Measurements from ENCODE around the gene VCPKMT.
A peak's percentile ranks its signal among the peaks of the same experiment; 100 is the strongest.

The VCPKMT gene

DNA sequence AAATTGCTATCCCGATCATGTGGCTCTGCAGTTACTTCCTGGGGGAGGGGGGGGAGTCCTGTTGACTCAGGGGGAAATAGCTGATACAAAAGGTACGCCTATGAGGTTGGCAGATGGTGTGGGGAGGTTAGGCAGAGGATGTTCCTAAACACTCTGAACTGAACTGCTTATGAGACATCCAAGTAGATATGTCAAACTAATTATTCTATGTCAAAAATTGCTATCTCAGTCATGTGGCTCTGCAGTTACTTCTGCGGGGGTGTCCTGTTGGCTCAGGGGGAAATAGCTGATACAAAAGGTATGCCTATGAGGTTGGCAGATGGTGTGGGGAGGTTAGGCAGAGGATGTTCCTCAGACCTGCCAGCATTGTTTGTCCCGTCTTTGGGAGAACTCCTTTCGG is 5.1 kb upstream of the VCPKMT start:
- TF ChIP-seq, protein P1, sequence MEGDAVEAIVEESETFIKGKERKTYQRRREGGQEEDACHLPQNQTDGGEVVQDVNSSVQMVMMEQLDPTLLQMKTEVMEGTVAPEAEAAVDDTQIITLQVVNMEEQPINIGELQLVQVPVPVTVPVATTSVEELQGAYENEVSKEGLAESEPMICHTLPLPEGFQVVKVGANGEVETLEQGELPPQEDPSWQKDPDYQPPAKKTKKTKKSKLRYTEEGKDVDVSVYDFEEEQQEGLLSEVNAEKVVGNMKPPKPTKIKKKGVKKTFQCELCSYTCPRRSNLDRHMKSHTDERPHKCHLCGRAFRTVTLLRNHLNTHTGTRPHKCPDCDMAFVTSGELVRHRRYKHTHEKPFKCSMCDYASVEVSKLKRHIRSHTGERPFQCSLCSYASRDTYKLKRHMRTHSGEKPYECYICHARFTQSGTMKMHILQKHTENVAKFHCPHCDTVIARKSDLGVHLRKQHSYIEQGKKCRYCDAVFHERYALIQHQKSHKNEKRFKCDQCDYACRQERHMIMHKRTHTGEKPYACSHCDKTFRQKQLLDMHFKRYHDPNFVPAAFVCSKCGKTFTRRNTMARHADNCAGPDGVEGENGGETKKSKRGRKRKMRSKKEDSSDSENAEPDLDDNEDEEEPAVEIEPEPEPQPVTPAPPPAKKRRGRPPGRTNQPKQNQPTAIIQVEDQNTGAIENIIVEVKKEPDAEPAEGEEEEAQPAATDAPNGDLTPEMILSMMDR (IDR thresholded peaks at IDR 0.05; ENCODE audit: low read depth, low read length): no peak
- no peak for DNase-seq (ENCODE audit: extremely low read depth, low read depth)

DNA sequence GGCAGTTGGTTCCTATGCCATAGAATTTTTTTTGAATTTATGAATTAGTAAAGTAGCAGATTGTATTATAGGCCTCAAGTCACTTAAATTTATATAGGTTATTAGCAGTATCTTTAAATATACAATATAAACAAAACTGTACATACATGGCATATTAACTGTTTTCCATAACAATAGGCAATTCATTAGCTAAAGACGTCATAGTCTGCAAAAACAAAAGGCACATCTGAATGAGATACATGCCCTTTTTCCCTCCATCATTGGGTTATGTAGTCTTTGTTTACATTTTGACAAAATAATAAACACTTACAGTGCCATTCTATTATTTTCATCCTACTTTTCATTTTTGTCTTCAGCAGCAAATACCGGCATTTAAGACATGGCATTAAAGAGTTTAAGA is 1.1 kb upstream of the VCPKMT start:
- TF ChIP-seq, protein P1 (IDR thresholded peaks at IDR 0.05; ENCODE audit: low read depth, low read length): no peak
- DNase-seq (ENCODE audit: extremely low read depth, low read depth): no peak

DNA sequence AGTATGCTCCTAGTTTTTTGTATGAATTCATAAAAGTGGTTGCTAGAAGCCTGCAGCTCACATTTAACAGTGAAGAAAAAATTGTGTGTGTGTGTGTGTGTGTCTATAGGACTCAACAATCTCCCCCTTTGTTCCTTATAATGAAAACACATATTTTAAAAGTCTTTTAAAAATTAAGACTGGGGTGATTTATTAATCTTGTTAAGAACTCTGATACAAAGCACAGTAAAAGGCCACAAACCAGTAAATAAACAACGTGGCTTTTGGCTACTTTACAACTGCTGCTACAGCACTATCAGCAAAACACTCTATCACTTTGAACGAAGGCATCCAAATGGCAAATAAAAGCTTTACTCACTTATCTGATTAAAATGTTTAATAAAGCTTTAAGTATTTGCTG is 594 bp upstream of the VCPKMT start:
- TF ChIP-seq, protein P1 (IDR thresholded peaks at IDR 0.05; ENCODE audit: low read depth, low read length): no peak
- DNase-seq (ENCODE audit: extremely low read depth, low read depth): no peak

DNA sequence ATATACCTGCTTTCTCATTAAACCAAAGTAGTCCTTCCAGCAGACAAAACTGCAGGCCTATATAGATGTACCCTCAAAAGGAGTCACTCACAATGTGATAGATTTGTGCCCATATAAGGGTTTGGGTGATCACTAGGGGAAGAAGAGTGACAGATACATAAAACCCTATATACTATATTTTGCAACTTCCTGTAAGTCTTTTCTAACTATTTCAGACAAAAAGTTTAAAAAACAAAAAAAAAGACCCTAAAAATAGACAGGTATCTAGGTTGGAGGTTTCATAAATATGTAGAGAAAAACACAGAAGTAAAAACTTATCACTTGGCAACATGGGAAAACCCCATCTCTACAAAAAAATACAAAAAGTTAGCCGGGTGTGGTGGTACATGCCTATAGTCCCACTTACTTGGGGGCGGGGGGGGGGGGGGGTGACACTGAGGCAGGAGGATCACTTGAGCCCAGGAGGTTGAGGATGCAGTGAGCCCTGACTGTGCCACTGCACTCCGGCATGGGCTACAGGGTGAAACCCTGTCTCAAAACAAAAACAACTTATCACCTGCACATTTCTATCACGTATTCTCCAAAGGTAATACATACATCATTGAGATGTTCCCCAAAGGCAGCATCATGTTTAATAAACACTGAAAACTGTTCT is 2.9 kb downstream of the VCPKMT start:
- TF ChIP-seq, protein P1 (IDR thresholded peaks at IDR 0.05; ENCODE audit: low read depth, low read length): no peak
- no peak for DNase-seq (ENCODE audit: extremely low read depth, low read depth)

DNA sequence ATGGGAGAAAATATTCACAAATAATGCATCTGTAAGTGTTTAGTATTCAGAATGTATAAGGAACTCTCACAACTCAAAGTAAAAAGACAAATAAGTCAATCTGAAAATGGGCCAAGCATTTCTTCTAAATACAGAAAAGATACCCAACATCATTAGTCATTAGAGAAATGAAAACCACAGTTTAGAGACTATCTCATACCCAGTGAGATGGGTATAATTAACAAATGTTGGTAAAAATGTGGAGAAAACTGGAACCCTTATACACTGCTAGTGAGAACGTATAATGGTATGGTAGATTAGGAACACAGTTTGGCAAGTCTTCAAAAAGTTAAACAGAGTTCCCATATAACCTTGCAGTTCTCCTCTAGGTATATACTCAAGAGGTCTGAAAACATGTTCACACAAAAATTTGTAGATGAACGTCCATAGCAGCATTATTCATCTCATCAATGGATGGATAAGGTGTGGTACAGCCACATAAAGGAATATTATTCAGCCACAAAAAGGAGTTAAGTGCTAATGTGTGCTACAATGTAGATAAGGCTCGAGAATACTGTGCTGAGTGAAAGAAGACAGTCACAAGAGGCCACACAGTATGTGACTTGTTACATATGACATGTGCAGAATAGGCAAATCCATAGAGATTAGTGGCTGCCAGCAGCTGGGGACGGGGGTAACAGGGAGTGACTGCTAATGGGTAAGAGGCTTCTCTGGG is 5.9 kb downstream of the VCPKMT start:
- TF ChIP-seq, protein P1 (IDR thresholded peaks at IDR 0.05; ENCODE audit: low read depth, low read length): no peak
- no peak for DNase-seq (ENCODE audit: extremely low read depth, low read depth)

DNA sequence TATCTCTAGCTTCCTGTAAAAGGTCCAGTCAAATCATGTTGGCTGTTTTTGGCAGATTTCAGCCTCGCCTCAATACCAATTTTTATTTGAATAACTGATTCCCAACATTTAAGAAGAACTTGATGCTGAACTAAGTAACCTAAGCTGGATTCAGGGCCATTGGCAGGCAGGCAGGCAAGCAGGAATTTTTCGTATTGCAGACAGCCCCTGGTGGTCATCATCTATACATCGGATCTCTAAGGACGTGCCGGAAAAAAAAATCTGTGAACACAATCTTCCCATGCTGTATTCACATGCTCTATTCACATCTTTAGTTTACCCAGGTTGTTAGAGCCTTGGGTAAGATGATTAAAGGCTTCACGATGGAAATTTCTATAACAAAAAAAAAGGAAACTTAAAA is 7.0 kb downstream of the VCPKMT start:
- no peak for DNase-seq (ENCODE audit: extremely low read depth, low read depth)
- TF ChIP-seq, protein P1 (IDR thresholded peaks at IDR 0.05; ENCODE audit: low read depth, low read length): peak; percentile 8

DNA sequence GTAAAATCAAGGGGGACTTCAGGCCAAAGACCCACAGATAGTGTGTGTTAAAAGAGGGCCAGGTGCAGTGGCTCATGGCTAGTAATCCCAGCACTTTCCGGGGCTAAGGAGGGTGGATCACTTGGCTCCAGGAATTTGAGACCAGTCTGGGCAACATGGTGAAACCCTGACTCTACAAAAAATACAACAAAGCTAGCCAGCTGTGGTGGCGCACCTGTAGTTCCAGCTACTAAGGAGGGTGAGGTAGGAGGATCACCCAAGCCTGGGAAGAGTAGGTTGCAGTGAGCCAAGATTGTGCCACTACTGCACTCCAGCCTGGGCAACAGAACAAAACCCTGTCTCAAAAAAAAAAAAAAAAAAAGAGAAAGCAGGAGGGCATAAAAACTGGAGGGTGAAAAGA is 8.5 kb downstream of the VCPKMT start:
- TF ChIP-seq, protein P1 (IDR thresholded peaks at IDR 0.05; ENCODE audit: low read depth, low read length): no peak
- no peak for DNase-seq (ENCODE audit: extremely low read depth, low read depth)
